HepG2 (cell line): ENCODE data around the gene PPP2R5D. TPM values are rescaled to one million over a fixed set of nuclear protein-coding genes. Genes with fewer than 3 reads are reported as not detected.

ENCODE experiments used
- ADNP ChIP-seq: sonication (generic); formaldehyde crosslinking; IDR thresholded peaks from 2 replicates; pipeline ENCODE4 v1.4.0; 2020; ENCODE audit warnings: missing genetic modification reagents
- DMAP1 ChIP-seq: IDR thresholded peaks from 2 replicates; pipeline ENCODE4 v1.6.1; 2016
- FOXP1 ChIP-seq, 2 experiments: fragments of 450-650 bp in 1 of 2; IDR thresholded peaks; 2 replicates each; pipeline ENCODE4 v1.6.1; 2017 to 2018; ENCODE audit warnings: antibody characterized with exemption in 1 of 2
- HNRNPH1 ChIP-seq: fragments of 200-400 bp; formaldehyde crosslinking; optimal IDR thresholded peaks from 2 replicates; pipeline ENCODE3; 2017; ENCODE audit warnings: mild to moderate bottlenecking, low read depth, low read length
- IKZF4 ChIP-seq: sonication (generic); formaldehyde crosslinking; IDR thresholded peaks from 2 replicates; pipeline ENCODE4 v1.5.1; 2020; ENCODE audit warnings: borderline replicate concordance, mild to moderate bottlenecking, low read depth, missing genetic modification reagents; ENCODE audit errors: not compliant biosample characterization
- NPAS2 ChIP-seq: sonication (generic); formaldehyde crosslinking; IDR thresholded peaks from 2 replicates; pipeline ENCODE4 v1.8.0; 2022; ENCODE audit warnings: mild to moderate bottlenecking, missing genetic modification reagents, borderline replicate concordance
- ONECUT2 ChIP-seq: sonication (generic); formaldehyde crosslinking; IDR thresholded peaks from 2 replicates; pipeline ENCODE4 v1.4.0; 2020; ENCODE audit warnings: missing genetic modification reagents
- PRPF4 ChIP-seq: fragments of 200-400 bp; formaldehyde crosslinking; IDR thresholded peaks from 2 replicates; pipeline ENCODE4 v1.6.1; 2016; ENCODE audit warnings: low read length, low read depth; ENCODE audit not compliant: poor library complexity, severe bottlenecking
- RFX1 ChIP-seq: fragments of 450-650 bp; IDR thresholded peaks from 2 replicates; pipeline ENCODE4 v1.6.1; 2017
- TBX3 ChIP-seq: fragments of 450-650 bp; IDR thresholded peaks from 2 replicates; pipeline ENCODE4 v1.6.1; 2017; ENCODE audit warnings: antibody characterized with exemption, mild to moderate bottlenecking, inconsistent platforms, borderline replicate concordance
- THAP11 ChIP-seq: IDR thresholded peaks from 2 replicates; pipeline ENCODE4 v1.6.1; 2016; ENCODE audit warnings: missing biosample characterization, missing genetic modification reagents
- TOE1 ChIP-seq: sonication (generic); formaldehyde crosslinking; IDR thresholded peaks from 2 replicates; pipeline ENCODE4 v1.4.0; 2020; ENCODE audit warnings: mild to moderate bottlenecking, missing genetic modification reagents
- ZBTB7B ChIP-seq: sonication (generic); formaldehyde crosslinking; IDR thresholded peaks from 2 replicates; pipeline ENCODE4 v1.4.0; 2020; ENCODE audit warnings: missing genetic modification reagents
- ZFP82 ChIP-seq: sonication (generic); formaldehyde crosslinking; IDR thresholded peaks from 2 replicates; pipeline ENCODE4 v1.5.1; 2020; ENCODE audit warnings: mild to moderate bottlenecking, missing genetic modification reagents, borderline replicate concordance
- ZFP90 ChIP-seq: sonication (generic); formaldehyde crosslinking; IDR thresholded peaks from 2 replicates; pipeline ENCODE4 v1.8.0; 2022; ENCODE audit warnings: missing genetic modification reagents, mild to moderate bottlenecking, inconsistent platforms, borderline replicate concordance
- ZNF225 ChIP-seq: sonication (generic); formaldehyde crosslinking; IDR thresholded peaks from 2 replicates; pipeline ENCODE4 v1.4.0; 2020; ENCODE audit warnings: mild to moderate bottlenecking, missing genetic modification reagents
- ZNF234 ChIP-seq: sonication (generic); formaldehyde crosslinking; conservative IDR thresholded peaks from 2 replicates; pipeline ENCODE4 v1.5.1; 2020; ENCODE audit warnings: mild to moderate bottlenecking, missing genetic modification reagents
- ZNF382 ChIP-seq: sonication (generic); formaldehyde crosslinking; IDR thresholded peaks from 2 replicates; pipeline ENCODE4 v1.5.0; 2020; ENCODE audit warnings: missing genetic modification reagents, mild to moderate bottlenecking, borderline replicate concordance
- ZNF496 ChIP-seq: sonication (generic); formaldehyde crosslinking; IDR thresholded peaks from 2 replicates; pipeline ENCODE4 v1.8.1; 2023; ENCODE audit warnings: mild to moderate bottlenecking, moderate library complexity, missing genetic modification reagents; ENCODE audit not compliant: insufficient replicate concordance
- ZNF746 ChIP-seq: sonication (generic); formaldehyde crosslinking; IDR thresholded peaks from 2 replicates; pipeline ENCODE4 v1.8.0; 2022; ENCODE audit warnings: mild to moderate bottlenecking, missing genetic modification reagents
- ZNF790 ChIP-seq: sonication (generic); formaldehyde crosslinking; IDR thresholded peaks from 2 replicates; pipeline ENCODE4 v1.8.0; 2022; ENCODE audit warnings: missing genetic modification reagents, mild to moderate bottlenecking, borderline replicate concordance
- ZSCAN30 ChIP-seq: sonication (generic); formaldehyde crosslinking; IDR thresholded peaks from 2 replicates; pipeline ENCODE4 v1.5.0; 2020; ENCODE audit warnings: mild to moderate bottlenecking, missing genetic modification reagents
- polyA plus RNA-seq, 8 experiments: library from polyadenylated mRNA; depleted of rRNA in 3 of 8; stranded (reverse) in 7 of 8; unstranded in 1 of 8; fragments of >200 nt; fragmentation: Illumina TruSeq in 4 of 8; extraction: Trizol in 4 of 8; gene quantifications; 2 replicates each; pipeline versions ENCODE4 v1.2.1 to v1.2.3, GENCODE V29; 2011 to 2016; ENCODE audit warnings: low read depth in 4 of 8, missing spikeins in 1 of 8, mixed read lengths in 1 of 8; ENCODE audit not compliant: insufficient read depth in 1 of 8
- total RNA-seq, 5 experiments: library from RNA; depleted of rRNA; stranded (reverse); fragments of >200 nt; fragmentation: Illumina TruSeq; extraction: Trizol; gene quantifications; 2 replicates each; pipeline ENCODE4 v1.2.3, GENCODE V29; 2016; ENCODE audit warnings: low read depth in 1 of 5
- TF ChIP-seq, protein P1 (sequence below): sonication (generic); formaldehyde crosslinking; IDR thresholded peaks from 2 replicates; pipeline ENCODE4 v1.5.1; 2020; ENCODE audit warnings: mild to moderate bottlenecking, moderate library complexity, missing genetic modification reagents
- TF ChIP-seq, protein P2 (sequence below), 2 experiments: fragments of 450-650 bp in 1 of 2; sonication (generic) in 1 of 2; formaldehyde crosslinking; IDR thresholded peaks; 2 replicates each; pipeline versions ENCODE4 v1.5.0 to v1.8.0; 2020 to 2022; ENCODE audit warnings: mild to moderate bottlenecking in 1 of 2, missing genetic modification reagents in 1 of 2
- TF ChIP-seq, protein P3 (sequence below): sonication (generic); formaldehyde crosslinking; IDR thresholded peaks from 2 replicates; pipeline ENCODE4 v1.5.1; 2020; ENCODE audit warnings: missing genetic modification reagents, mild to moderate bottlenecking, borderline replicate concordance
- TF ChIP-seq, protein P4 (sequence below): sonication (generic); formaldehyde crosslinking; IDR thresholded peaks from 2 replicates; pipeline ENCODE4 v1.8.0; 2022; ENCODE audit warnings: missing genetic modification reagents, low read depth, mild to moderate bottlenecking, borderline replicate concordance

The PPP2R5D gene
- total and polyA plus RNA-seq, 2 of the 13 experiments (the other 11 are each of a cell fraction or from before 2014, with no cell fraction given): 53.7 to 60.4 TPM

DNA sequence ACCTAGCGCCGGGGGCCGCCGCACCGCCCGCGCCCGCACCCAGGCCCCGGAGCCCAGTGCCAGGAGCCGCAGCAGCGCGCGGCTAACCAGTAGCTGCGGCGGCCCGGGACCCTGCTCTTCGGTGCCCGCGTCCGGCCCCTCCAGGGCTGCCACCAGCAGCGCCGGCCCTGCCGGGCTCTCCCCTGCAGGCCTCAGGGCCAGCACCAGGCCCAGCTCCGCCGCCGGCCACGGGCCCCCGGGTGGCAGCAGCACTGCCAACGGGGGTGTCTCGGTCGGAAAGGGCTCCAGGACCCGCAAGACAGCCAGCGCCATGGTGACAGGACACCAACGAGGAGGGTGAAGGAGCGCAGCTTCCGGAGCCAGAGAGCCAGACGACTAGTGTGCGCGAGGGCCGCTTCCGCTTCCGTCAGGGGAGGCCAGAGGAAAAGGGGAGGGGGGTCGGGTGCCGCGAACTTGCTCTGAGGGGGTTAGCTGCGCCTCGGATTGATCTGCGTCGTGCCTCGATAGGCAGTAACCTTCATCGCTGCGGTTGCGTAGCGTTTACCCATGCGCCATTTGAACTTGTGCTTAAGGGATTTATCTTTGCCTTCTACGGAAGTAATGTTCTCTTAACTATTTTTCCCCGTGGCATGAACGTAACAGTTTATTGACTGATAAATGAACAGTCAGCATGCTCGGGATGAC lies 5.4 kb upstream of the PPP2R5D start, which contains the start of gene PEX6 (continued):
- TF ChIP-seq, protein P1, sequence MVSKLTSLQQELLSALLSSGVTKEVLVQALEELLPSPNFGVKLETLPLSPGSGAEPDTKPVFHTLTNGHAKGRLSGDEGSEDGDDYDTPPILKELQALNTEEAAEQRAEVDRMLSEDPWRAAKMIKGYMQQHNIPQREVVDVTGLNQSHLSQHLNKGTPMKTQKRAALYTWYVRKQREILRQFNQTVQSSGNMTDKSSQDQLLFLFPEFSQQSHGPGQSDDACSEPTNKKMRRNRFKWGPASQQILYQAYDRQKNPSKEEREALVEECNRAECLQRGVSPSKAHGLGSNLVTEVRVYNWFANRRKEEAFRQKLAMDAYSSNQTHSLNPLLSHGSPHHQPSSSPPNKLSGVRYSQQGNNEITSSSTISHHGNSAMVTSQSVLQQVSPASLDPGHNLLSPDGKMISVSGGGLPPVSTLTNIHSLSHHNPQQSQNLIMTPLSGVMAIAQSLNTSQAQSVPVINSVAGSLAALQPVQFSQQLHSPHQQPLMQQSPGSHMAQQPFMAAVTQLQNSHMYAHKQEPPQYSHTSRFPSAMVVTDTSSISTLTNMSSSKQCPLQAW: peak; percentile 91
- no peak for TF ChIP-seq ZNF746
- no peak for TF ChIP-seq ADNP (CRISPR knock-in tag)
- TF ChIP-seq ZBTB7B (CRISPR knock-in tag): peak; percentile 84
- TF ChIP-seq, protein P2, sequence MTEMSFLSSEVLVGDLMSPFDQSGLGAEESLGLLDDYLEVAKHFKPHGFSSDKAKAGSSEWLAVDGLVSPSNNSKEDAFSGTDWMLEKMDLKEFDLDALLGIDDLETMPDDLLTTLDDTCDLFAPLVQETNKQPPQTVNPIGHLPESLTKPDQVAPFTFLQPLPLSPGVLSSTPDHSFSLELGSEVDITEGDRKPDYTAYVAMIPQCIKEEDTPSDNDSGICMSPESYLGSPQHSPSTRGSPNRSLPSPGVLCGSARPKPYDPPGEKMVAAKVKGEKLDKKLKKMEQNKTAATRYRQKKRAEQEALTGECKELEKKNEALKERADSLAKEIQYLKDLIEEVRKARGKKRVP (CRISPR knock-in tag; IDR thresholded peaks at IDR 0.05): peak in 1 of 2 experiments; percentile 58; a peak in 1 of 4 replicates
- TF ChIP-seq ZNF790 (CRISPR knock-in tag): peak; percentile 98
- TF ChIP-seq ZFP90 (CRISPR knock-in tag): peak; percentile 49; the same call in 1 of the 2 replicates
- peak; percentile 74 for TF ChIP-seq ZNF225 (CRISPR knock-in tag)
- no peak for TF ChIP-seq NPAS2 (CRISPR knock-in tag)
- no peak for TF ChIP-seq ZNF234 (CRISPR knock-in tag)
- TF ChIP-seq HNRNPH1: peak; percentile 91
- TF ChIP-seq ZNF496 (CRISPR knock-in tag): no peak
- TF ChIP-seq IKZF4: peak; percentile 41
- no peak for TF ChIP-seq RFX1
- TF ChIP-seq FOXP1 (IDR thresholded peaks at IDR 0.05): no peak
- no peak for TF ChIP-seq FOXP1 (CRISPR knock-in tag; IDR thresholded peaks at IDR 0.05)
- TF ChIP-seq DMAP1 (CRISPR knock-in tag): peak; percentile 95
- TF ChIP-seq THAP11 (CRISPR knock-in tag): peak; percentile 93
- TF ChIP-seq, protein P3, sequence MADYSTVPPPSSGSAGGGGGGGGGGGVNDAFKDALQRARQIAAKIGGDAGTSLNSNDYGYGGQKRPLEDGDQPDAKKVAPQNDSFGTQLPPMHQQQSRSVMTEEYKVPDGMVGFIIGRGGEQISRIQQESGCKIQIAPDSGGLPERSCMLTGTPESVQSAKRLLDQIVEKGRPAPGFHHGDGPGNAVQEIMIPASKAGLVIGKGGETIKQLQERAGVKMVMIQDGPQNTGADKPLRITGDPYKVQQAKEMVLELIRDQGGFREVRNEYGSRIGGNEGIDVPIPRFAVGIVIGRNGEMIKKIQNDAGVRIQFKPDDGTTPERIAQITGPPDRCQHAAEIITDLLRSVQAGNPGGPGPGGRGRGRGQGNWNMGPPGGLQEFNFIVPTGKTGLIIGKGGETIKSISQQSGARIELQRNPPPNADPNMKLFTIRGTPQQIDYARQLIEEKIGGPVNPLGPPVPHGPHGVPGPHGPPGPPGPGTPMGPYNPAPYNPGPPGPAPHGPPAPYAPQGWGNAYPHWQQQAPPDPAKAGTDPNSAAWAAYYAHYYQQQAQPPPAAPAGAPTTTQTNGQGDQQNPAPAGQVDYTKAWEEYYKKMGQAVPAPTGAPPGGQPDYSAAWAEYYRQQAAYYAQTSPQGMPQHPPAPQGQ (CRISPR knock-in tag): no peak
- no peak for TF ChIP-seq PRPF4
- TF ChIP-seq ZSCAN30 (CRISPR knock-in tag): no peak
- peak; percentile 82 for TF ChIP-seq ZFP82 (CRISPR knock-in tag)
- TF ChIP-seq TOE1 (CRISPR knock-in tag): peak; percentile 66; the same call in 1 of the 2 replicates
- peak; percentile 70 for TF ChIP-seq ONECUT2 (CRISPR knock-in tag)
- TF ChIP-seq ZNF382 (CRISPR knock-in tag): no peak
- TF ChIP-seq, protein P4, sequence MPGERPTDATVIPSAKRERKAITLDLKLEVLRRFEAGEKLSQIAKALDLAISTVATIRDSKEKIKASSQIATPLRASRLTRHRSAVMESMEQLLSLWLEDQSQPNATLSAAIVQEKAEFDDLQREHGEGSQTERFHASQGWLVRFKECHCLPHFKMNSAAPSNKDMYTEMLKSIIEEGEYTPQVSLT (CRISPR knock-in tag): no peak
- no peak for TF ChIP-seq TBX3
